ENCODE results near the gene EIF2B2. TPM values are rescaled to one million over a fixed set of nuclear protein-coding genes. Genes with fewer than 3 reads are reported as not detected.

The EIF2B2 gene
- total RNA-seq, 1 experiment from 2014 or later, result 139 TPM

DNA sequence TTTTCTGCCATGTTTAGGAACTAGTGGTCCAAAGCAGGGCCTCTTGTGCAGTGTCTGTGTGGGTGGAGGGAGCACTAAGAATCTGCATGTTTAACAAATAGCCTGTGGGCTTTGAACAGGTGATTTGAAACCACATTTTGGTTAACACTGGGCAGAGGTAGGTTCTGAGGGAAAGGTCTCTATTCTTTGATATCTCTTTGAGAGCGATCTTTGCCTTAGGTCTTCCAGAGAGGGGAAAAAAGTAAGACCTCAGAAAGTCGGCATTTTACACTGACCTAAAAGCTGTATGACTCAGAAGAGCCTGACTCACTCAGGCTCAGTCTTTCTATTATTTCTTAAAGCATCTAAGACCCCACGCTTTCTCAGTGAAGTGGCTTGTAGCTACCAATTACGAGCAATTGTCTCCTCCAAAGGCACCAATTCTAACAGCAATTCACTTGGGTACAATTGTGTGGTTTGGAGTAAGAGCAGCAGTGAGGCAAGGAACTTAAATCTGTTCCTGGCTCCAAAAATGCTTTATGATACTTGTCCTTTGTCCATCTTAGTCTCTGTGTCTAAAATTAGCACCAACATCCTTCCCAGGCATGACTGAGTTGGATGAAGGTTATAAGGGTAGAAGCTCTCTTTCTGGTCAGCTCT is 8.8 kb downstream of the EIF2B2 start:
- Histone ChIP-seq H3K79me2 (ENCODE audit: low read depth) (no peaks in the 10 kb centered on the region), H3K9me3 (ENCODE audit: insufficient read depth, low read depth) (no peaks in the 10 kb centered on the region), H3K27me3 (ENCODE audit: insufficient read depth, low read depth) (no peaks in the 10 kb centered on the region), H3K4me3 (no peak overlapping the region), H3K9me2 (ENCODE audit: insufficient read depth) (no peaks in the 10 kb centered on the region), H3K36me3 (ENCODE audit: low read depth) (peaks cover 53% of the 10 kb centered on the region), H3F3A (ENCODE audit: insufficient read depth, low read depth) (peaks cover 40% of the 10 kb centered on the region; the same call in 1 of the 2 replicates), H3K4me2 (no peak overlapping the region), H4K20me1 (ENCODE audit: insufficient read depth) (no peaks in the 10 kb centered on the region), H3K4me1 (replicated peaks; ENCODE audit: insufficient read depth) (no peaks in the 10 kb centered on the region), H2AFZ (no peak overlapping the region), H3K27ac (peak overlapping the region; percentile 1; the same call in 1 of the 2 replicates)
- POLR2A ChIA-PET (ENCODE audit: unreplicated experiment), result interaction anchor here (0.5 to 0.6 kb wide), 2 partner anchors 64 to 106 kb away, joined by 3 to 6 read pairs; no protein-coding TSS in a partner anchor
- CTCF ChIA-PET, result interaction anchor here (0.6 kb wide), 1 partner anchor 650 kb away, joined by 4 read pairs; no protein-coding TSS in a partner anchor
- no peak for DNase-seq
- no TSS peak for BruUV-seq (replicated peaks)
- intact Hi-C loops (cut with micrococcal nuclease; ENCODE audit: unreplicated experiment), result no loop called here
- no peak for TF ChIP-seq CTCF (conservative IDR thresholded peaks at IDR 0.05)
- TF ChIP-seq EZH2 (IDR thresholded peaks at IDR 0.05; ENCODE audit: low read depth), result no peak

DNA sequence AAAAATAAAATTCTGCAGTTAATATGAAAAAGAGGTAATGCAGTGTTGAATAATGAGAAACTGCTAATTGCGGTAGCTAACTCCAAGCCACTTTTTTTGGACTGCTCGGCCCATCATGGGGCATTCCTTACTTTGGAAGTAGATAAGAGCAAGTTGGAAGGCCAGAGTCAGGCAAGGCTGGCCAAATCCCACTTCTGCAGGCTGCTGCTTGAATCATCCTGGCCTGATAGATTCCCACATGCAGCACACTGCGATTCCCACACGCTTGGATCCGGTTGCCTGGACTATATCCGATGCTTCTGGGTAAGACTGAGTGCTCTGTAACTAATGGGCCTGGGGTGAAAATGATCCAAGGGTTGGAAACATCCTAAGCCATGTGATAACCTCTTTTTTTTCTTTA is 10.6 kb downstream of the EIF2B2 start:
- Histone ChIP-seq H4K20me1 (ENCODE audit: insufficient read depth) (no peaks in the 10 kb centered on the region), H3K9me3 (ENCODE audit: insufficient read depth, low read depth) (no peaks in the 10 kb centered on the region), H3K27ac (no peak overlapping the region), H3K4me1 (replicated peaks; ENCODE audit: insufficient read depth) (peaks cover 3% of the 10 kb centered on the region), H3K4me2 (no peak overlapping the region), H3K36me3 (ENCODE audit: low read depth) (peaks cover 44% of the 10 kb centered on the region), H3F3A (ENCODE audit: insufficient read depth, low read depth) (peaks cover 30% of the 10 kb centered on the region; the same call in 1 of the 2 replicates), H3K79me2 (ENCODE audit: low read depth) (no peaks in the 10 kb centered on the region), H3K9me2 (ENCODE audit: insufficient read depth) (no peaks in the 10 kb centered on the region), H3K4me3 (no peak overlapping the region), H2AFZ (no peak overlapping the region), H3K27me3 (ENCODE audit: insufficient read depth, low read depth) (no peaks in the 10 kb centered on the region)
- intact Hi-C loops (cut with micrococcal nuclease; ENCODE audit: unreplicated experiment), result no loop called here
- CTCF ChIA-PET, result no interaction called here
- no TSS peak for BruUV-seq (replicated peaks)
- POLR2A ChIA-PET (ENCODE audit: unreplicated experiment), result interaction anchor here (0.5 to 0.6 kb wide), 4 partner anchors 34 to 250 kb away, joined by 3 to 14 read pairs (median 3); partner anchors contain the start of gene ZC2HC1C
- TF ChIP-seq EZH2 (IDR thresholded peaks at IDR 0.05; ENCODE audit: low read depth), result no peak
- TF ChIP-seq CTCF (conservative IDR thresholded peaks at IDR 0.05), result no peak
- DNase-seq, result no peak

GRCh38 chr14:75015496-75015895 is 12.8 kb downstream of the EIF2B2 start:
- Histone ChIP-seq H3K27ac (no peak overlapping the region), H3K9me3 (ENCODE audit: insufficient read depth, low read depth) (no peaks in the 10 kb centered on the region), H3K4me2 (no peak overlapping the region), H3K36me3 (ENCODE audit: low read depth) (peaks cover 41% of the 10 kb centered on the region), H3K9me2 (ENCODE audit: insufficient read depth) (no peaks in the 10 kb centered on the region), H3K79me2 (ENCODE audit: low read depth) (no peaks in the 10 kb centered on the region), H4K20me1 (ENCODE audit: insufficient read depth) (no peaks in the 10 kb centered on the region), H3F3A (ENCODE audit: insufficient read depth, low read depth) (peaks cover 23% of the 10 kb centered on the region; the same call in 1 of the 2 replicates), H3K27me3 (ENCODE audit: insufficient read depth, low read depth) (no peaks in the 10 kb centered on the region), H3K4me1 (replicated peaks; ENCODE audit: insufficient read depth) (peaks cover 11% of the 10 kb centered on the region), H2AFZ (no peak overlapping the region), H3K4me3 (no peak overlapping the region)
- ChIA-PET CTCF (no interaction called here), POLR2A (ENCODE audit: unreplicated experiment) (no interaction called here)
- no peak for DNase-seq
- intact Hi-C loops (cut with micrococcal nuclease; ENCODE audit: unreplicated experiment), result no loop called here
- BruUV-seq (replicated peaks), result no TSS peak
- TF ChIP-seq EZH2 (IDR thresholded peaks at IDR 0.05; ENCODE audit: low read depth) (no peak), CTCF (conservative IDR thresholded peaks at IDR 0.05) (no peak)

All from PC-9 (cell line).